H54 (cell line): ENCODE data around the gene DCAF4.
"Not testable (repeated sequence)": the region's sequence is repeated elsewhere in the genome, so short reads cannot be mapped to it uniquely, and the experiment has no call there.

ENCODE experiments used
- DNase-seq: peaks from one replicate; pipeline ENCODE4 v3.0.0; 2011; ENCODE audit warnings: low spot score, mixed read lengths; ENCODE audit not compliant: insufficient read length
- FAIRE-seq: peaks from 3 replicates; lab custom pipeline; 2011; peaks lifted over from hg19 to GRCh38; lab: Jason Lieb, UNC
- POLR2A ChIP-seq: IDR thresholded peaks from 2 replicates; pipeline ENCODE4 v1.6.1; 2011; ENCODE audit warnings: low read depth, mild to moderate bottlenecking, low read length

The DCAF4 gene

GRCh38 chr14:72982146-72982708 lies 56.0 kb downstream of the DCAF4 start:
- TF ChIP-seq POLR2A: no peak
- DNase-seq: no peak

GRCh38 chr14:72986214-72986613 lies 60.0 kb downstream of the DCAF4 start:
- DNase-seq: no peak
- FAIRE-seq: no peak
- no peak for TF ChIP-seq POLR2A

More at GRCh38 chr14:72982146-72982708, 56.0 kb downstream of the DCAF4 start:
- no peak for FAIRE-seq

GRCh38 chr14:72986857-72987256 lies 60.6 kb downstream of the DCAF4 start:
- FAIRE-seq (no peak), DNase-seq (no peak)
- TF ChIP-seq POLR2A: no peak

GRCh38 chr14:72990171-72990570 lies 63.9 kb downstream of the DCAF4 start:
- FAIRE-seq (no peak), DNase-seq (no peak)
- TF ChIP-seq POLR2A: no peak

- no peak for FAIRE-seq
- DNase-seq: no peak
- no peak for TF ChIP-seq POLR2A
Measured at GRCh38 chr14:72996916-72997315, 70.7 kb downstream of the DCAF4 start.

- DNase-seq (no peak), FAIRE-seq (no peak)
- TF ChIP-seq POLR2A: no peak
Measured at GRCh38 chr14:72998252-72998903, 72.1 kb downstream of the DCAF4 start.

- FAIRE-seq: no peak
- no peak for TF ChIP-seq POLR2A
- DNase-seq: no peak
Measured at GRCh38 chr14:72999316-72999715, 73.1 kb downstream of the DCAF4 start.

GRCh38 chr14:73000073-73000472 lies 73.8 kb downstream of the DCAF4 start:
- DNase-seq: no peak
- no peak for TF ChIP-seq POLR2A
- FAIRE-seq: no peak

- DNase-seq (no peak), FAIRE-seq (no peak)
- TF ChIP-seq POLR2A: no peak
Measured at GRCh38 chr14:73003681-73004080, 77.4 kb downstream of the DCAF4 start.

GRCh38 chr14:73004641-73005040 lies 78.4 kb downstream of the DCAF4 start:
- FAIRE-seq: not testable (repeated sequence)

GRCh38 chr14:73007835-73008234 lies 81.6 kb downstream of the DCAF4 start:
- no peak for TF ChIP-seq POLR2A
- FAIRE-seq (no peak), DNase-seq (no peak)

More at GRCh38 chr14:73004641-73005040, 78.4 kb downstream of the DCAF4 start:
- DNase-seq: not testable (repeated sequence)

- FAIRE-seq (no peak), DNase-seq (no peak)
- no peak for TF ChIP-seq POLR2A
Measured at GRCh38 chr14:73008501-73008900, 82.2 kb downstream of the DCAF4 start.
